Breast epithelium (tissue), 4 donors: ENCODE measurements around the gene ZSCAN5A. TPM values are rescaled to one million over a fixed set of nuclear protein-coding genes. Genes with fewer than 3 reads are reported as not detected.
"Not testable (repeated sequence)": the region's sequence is repeated elsewhere in the genome, so short reads cannot be mapped to it uniquely, and the experiment has no call there.

ENCODE experiments used
- DNase-seq, 2 donors: peaks; one replicate each; pipeline ENCODE4 v3.0.0-alpha.2; 2019; ENCODE audit warnings: low spot score in 2 of 2
- H3K27ac ChIP-seq, 2 donors: fragments of 200-600 bp; sonication (generic) in 1 of 2; one replicate each; pipeline ENCODE4 v1.5.1; 2016 to 2019; ENCODE audit warnings: mild to moderate bottlenecking in 1 of 2
- H3K27me3 ChIP-seq, 2 donors: fragments of 200-600 bp; sonication (generic) in 1 of 2; one replicate each; pipeline versions ENCODE4 v1.5.1 to v1.6.0; 2017 to 2019; ENCODE audit warnings: control low read depth in 1 of 2, mild to moderate bottlenecking in 1 of 2
- H3K36me3 ChIP-seq: fragments of 200-600 bp; one replicate; pipeline ENCODE4 v1.5.1; 2019
- H3K4me1 ChIP-seq, 2 donors: fragments of 200-600 bp; sonication (generic); one replicate each; pipeline ENCODE4 v1.5.1; 2016 to 2019; ENCODE audit warnings: control low read depth in 1 of 2
- H3K4me3 ChIP-seq, 3 donors: fragments of 200-600 bp; sonication (generic); 1 replicate in 2 of 3; 2 replicates in 1 of 3; pipeline ENCODE4 v1.5.1; 2016 to 2019; ENCODE audit warnings: mild to moderate bottlenecking in 3 of 3, moderate library complexity in 2 of 3
- H3K9me3 ChIP-seq, 2 donors: fragments of 200-600 bp; sonication (generic) in 1 of 2; one replicate each; pipeline ENCODE4 v1.5.1; 2016 to 2019; ENCODE audit warnings: control low read depth in 1 of 2
- POLR2A ChIP-seq: fragments of 450-650 bp; IDR thresholded peaks from one replicate; pipeline ENCODE4 v1.6.1; 2016; ENCODE audit warnings: antibody characterized with exemption, mild to moderate bottlenecking, moderate library complexity
- POLR2AphosphoS5 ChIP-seq, 3 donors: sonication (generic); formaldehyde crosslinking; IDR thresholded peaks; one replicate each; pipeline ENCODE4 v1.6.1; 2017; ENCODE audit warnings: antibody characterized with exemption in 3 of 3
- intact Hi-C: fragments of 100-400 bp; cut with DNase I; formaldehyde crosslinking; loops from one replicate; pipeline ENCODE4 v1.15.1; 2023; ENCODE audit warnings: low total_unique reads
- total RNA-seq, 3 donors: library from RNA; depleted of rRNA; stranded (reverse); fragments of >200 nt; gene quantifications; one replicate each; pipeline ENCODE4 v1.1.0, GENCODE V29; 2016
- TF ChIP-seq, protein P1 (sequence below), 3 donors: fragments of 450-650 bp; IDR thresholded peaks; one replicate each; pipeline ENCODE4 v1.5.1; 2016 to 2017; ENCODE audit warnings: antibody characterized with exemption in 3 of 3, mild to moderate bottlenecking in 3 of 3, moderate library complexity in 3 of 3

The ZSCAN5A gene
- total RNA-seq, 3 donors from 2014 or later: 6.2 to 13.3 (median 12.5) TPM

DNA sequence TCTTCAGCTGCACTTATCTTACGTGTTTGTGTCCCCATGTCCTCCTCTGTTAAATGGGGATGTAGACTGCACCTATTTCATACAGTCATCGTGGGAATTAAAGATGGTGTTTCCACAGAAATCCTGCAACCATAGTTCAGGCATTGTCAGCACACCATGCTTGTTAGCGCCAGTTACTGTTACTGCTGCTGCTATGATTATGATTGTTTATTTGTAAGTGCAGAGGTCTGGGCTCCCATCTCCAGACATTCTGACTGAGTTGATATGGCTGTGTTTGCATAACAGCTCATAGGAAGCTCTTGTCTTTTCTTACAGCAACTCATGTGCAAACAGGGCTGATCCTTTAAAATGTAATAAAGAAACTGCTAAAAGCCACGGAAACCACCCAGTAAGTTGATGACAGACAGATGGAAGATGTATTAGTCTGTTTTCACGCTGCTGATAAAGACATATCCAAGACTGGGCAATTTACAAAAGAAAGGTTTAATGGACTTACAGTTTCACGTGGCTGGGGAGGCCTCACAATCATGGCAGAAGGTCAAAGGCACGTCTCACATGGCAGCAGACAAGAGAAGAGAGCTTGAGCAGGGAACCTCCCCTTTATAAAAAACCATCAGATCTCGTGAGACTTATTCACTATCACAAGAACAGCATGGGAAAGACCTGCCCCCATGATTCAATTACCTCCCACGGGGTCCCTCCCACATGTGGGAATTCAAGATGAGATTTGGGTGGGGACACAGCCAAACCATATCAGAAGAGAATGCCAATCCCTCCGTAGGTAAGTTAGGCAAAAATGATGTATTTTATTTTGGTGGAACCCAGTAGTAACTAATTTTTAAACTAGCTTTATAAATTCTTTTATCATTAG is 1.6 kb downstream of the ZSCAN5A start:
- Histone ChIP-seq H3K9me3 (no peaks in the 10 kb centered on the region), H3K4me3 (no peak overlapping the region), H3K36me3 (no peaks in the 10 kb centered on the region), H3K27me3 (no peaks in the 10 kb centered on the region), H3K4me1 (no peaks in the 10 kb centered on the region), H3K27ac (peak overlapping the region in 1 of 2 donors; percentile 99)
- no peak for DNase-seq
- TF ChIP-seq, protein P1, sequence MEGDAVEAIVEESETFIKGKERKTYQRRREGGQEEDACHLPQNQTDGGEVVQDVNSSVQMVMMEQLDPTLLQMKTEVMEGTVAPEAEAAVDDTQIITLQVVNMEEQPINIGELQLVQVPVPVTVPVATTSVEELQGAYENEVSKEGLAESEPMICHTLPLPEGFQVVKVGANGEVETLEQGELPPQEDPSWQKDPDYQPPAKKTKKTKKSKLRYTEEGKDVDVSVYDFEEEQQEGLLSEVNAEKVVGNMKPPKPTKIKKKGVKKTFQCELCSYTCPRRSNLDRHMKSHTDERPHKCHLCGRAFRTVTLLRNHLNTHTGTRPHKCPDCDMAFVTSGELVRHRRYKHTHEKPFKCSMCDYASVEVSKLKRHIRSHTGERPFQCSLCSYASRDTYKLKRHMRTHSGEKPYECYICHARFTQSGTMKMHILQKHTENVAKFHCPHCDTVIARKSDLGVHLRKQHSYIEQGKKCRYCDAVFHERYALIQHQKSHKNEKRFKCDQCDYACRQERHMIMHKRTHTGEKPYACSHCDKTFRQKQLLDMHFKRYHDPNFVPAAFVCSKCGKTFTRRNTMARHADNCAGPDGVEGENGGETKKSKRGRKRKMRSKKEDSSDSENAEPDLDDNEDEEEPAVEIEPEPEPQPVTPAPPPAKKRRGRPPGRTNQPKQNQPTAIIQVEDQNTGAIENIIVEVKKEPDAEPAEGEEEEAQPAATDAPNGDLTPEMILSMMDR (IDR thresholded peaks at IDR 0.05): no peak
- TF ChIP-seq POLR2AphosphoS5 (IDR thresholded peaks at IDR 0.05) (no peak), POLR2A (no peak)
- intact Hi-C loops: no loop called here

DNA sequence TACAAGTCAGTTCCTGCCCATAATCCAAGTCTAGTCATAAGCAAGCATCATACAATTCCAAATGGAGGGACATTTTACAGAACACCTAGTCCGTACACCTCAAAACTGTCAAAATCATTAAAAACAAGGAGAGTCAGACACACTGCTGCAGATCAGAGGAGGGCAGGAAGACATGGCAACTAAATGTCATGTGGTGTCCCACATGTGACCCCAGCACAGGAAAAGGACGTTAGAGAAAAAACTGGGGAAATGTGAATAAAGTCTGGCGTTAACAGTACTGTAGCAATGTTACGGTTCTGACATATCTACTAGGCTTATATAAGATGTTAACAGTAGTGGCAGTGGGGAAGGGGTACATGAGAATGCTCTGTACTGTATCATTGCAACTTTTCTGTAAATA is 2.3 kb downstream of the ZSCAN5A start:
- DNase-seq: no peak
- intact Hi-C loops: no loop called here
- TF ChIP-seq, protein P1 (IDR thresholded peaks at IDR 0.05): no peak
- TF ChIP-seq POLR2AphosphoS5 (IDR thresholded peaks at IDR 0.05) (no peak), POLR2A (no peak)
- Histone ChIP-seq H3K4me3 (no peak overlapping the region), H3K27me3 (no peaks in the 10 kb centered on the region), H3K27ac (no peak overlapping the region), H3K36me3 (no peaks in the 10 kb centered on the region), H3K4me1 (no peaks in the 10 kb centered on the region), H3K9me3 (no peaks in the 10 kb centered on the region)

DNA sequence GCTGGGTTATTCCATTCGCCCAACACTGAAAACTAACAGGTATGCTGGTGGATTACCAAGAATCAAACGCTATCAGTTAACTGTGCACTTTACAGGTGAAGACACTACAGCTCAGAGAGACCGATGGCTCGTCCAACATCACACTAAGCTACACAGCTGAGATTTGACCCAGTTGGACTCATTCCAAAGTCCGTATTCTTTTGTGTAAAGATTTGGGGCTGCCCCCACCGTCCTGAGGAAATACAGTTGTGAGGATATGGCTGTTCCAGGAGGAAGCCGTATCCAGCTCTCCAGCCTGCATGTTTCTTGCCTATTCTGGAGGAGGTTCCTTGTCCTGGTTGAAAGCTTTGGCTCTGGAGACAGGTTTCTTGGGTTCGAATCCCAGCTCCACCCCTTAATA is 4.2 kb downstream of the ZSCAN5A start:
- intact Hi-C loops: no loop called here

DNA sequence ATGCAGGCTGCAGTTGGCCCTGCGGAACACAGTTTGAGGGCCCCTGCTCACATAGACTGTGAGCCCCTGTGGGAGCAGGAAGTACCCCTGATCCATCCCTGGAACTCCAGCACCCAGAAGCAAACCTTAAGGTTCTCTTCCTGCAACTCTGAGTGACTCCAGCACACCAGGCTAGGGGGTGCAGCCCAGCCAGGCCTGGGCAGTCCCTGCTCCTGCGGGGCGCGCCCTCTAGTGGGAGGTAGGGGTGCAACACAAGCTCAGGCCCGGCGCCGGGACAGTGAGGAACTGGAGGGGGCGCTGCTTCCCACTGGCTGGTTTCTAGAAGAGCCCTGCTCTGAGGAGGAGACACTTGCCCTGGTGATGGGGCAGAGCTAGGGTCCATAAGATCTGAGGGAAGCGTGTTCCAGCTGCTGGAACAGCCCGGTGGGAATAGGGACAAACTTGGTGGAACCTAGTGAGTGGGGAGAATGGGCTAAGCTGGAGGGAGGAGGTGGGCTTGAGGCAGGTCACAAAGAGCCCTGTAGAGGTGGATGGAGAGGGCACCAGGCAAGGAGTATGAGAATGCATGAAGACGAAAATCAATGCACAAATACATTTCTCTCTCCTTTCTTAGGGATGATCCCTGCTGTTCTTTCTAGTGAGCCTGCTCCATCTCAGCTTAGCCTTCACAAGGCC is 5.0 kb downstream of the ZSCAN5A start:
- no peak for DNase-seq
- H3K27ac ChIP-seq: no peak overlapping the region
- H3K36me3 ChIP-seq: no peaks in the 10 kb centered on the region
- intact Hi-C loops: no loop called here
- no peak overlapping the region for H3K4me3 ChIP-seq
- H3K9me3 ChIP-seq: no peaks in the 10 kb centered on the region
- no peaks in the 10 kb centered on the region for H3K27me3 ChIP-seq
- no peaks in the 10 kb centered on the region for H3K4me1 ChIP-seq
- TF ChIP-seq POLR2AphosphoS5 (IDR thresholded peaks at IDR 0.05) (no peak), POLR2A (no peak)
- TF ChIP-seq, protein P1 (IDR thresholded peaks at IDR 0.05): peak in 1 of 3 donors; percentile 28

More for the DNA sequence above, 4.2 kb downstream of the ZSCAN5A start:
- Histone ChIP-seq H3K4me3 (no peak overlapping the region), H3K4me1 (no peaks in the 10 kb centered on the region), H3K9me3 (no peaks in the 10 kb centered on the region), H3K36me3 (no peaks in the 10 kb centered on the region), H3K27ac (no peak overlapping the region), H3K27me3 (no peaks in the 10 kb centered on the region)
- DNase-seq: no peak
- TF ChIP-seq POLR2A (no peak), POLR2AphosphoS5 (IDR thresholded peaks at IDR 0.05) (no peak)
- TF ChIP-seq, protein P1 (IDR thresholded peaks at IDR 0.05): no peak

DNA sequence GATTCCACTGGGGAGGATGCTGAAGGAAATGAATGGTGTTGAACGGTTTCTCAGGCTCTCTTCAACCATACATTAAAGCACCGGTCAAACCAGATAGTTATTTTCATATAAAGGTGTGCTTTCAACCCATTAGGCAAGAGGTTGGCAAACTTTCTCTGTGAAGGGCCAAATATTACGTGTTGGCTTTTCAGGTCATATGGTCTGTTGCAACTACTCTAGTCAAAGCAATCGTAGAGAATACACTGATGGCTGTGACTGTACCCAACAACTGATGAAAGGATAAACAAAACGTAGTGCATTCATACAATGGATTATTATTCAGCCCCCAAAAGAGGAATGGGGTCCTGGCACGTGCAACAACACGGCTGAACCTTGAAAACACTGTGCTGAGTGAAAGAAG is 5.8 kb downstream of the ZSCAN5A start:
- intact Hi-C loops: no loop called here
- no peak for DNase-seq
- TF ChIP-seq, protein P1 (IDR thresholded peaks at IDR 0.05): no peak
- TF ChIP-seq POLR2A (no peak), POLR2AphosphoS5 (IDR thresholded peaks at IDR 0.05) (no peak)
- H3K36me3 ChIP-seq: no peaks in the 10 kb centered on the region
- no peak overlapping the region for H3K27ac ChIP-seq
- H3K9me3 ChIP-seq: no peaks in the 10 kb centered on the region
- H3K4me3 ChIP-seq: no peak overlapping the region
- H3K27me3 ChIP-seq: no peaks in the 10 kb centered on the region
- H3K4me1 ChIP-seq: no peaks in the 10 kb centered on the region

DNA sequence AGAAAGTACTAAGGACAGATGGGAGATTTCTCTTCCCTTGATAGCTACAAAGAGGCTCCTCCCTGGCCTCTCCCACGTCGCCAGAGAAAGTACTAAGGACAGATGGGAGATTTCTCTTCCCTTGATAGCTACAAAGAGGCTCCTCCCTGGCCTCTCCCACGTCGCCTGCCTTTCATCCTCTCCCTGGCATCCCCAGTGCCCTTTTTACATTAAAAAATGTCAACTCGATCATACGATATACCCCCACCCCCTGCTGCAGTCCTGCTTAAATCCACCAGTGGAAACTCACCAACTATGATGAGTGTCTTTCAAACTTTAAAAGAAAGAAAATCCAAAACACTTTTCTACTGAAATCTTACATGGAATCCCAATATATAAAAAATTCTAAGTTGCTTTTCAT is 7.6 kb downstream of the ZSCAN5A start:
- H3K9me3 ChIP-seq, H3K4me1 ChIP-seq, H3K36me3 ChIP-seq, DNase-seq, H3K27me3 ChIP-seq, H3K4me3 ChIP-seq, H3K27ac ChIP-seq, intact Hi-C loops: not testable (repeated sequence)
